ENCODE results near the gene TTC7B.

DNA sequence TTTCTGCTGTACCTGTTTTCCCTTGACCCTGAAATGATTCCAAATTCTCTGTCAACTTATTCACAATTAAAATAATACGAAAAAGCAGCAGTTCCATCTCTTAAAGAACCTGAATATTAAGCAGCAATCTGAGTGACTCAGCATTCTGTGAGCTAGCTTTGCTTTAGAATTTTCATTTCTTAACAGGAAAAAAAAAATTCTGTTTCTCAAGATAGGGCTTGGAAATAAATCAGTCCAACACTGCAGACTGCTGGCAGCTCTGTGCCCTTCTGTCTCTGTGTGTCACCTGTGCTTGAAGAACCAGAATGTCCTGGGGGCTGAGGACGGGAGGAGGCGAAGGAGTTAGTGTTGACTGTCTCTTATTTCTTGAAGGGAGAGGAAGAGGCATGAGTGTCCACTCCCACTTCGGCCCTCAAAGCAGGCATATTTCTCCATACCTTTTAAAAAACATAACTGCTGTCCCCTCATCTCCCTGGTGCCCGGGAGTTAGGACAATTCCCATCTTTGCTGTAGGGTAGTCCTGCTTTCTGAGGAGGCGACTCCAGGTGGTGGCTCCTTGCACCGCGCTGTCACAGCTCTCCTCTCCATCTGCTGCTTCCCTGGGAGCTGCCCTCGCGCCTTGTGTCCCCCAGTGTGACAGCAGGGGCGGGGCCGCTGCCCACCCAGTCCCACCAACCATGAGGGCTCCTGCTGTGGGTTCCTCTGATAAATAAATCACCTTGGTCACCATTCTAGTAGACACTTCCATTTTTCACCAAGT, 216.3 kb downstream of the TTC7B start:
- TF ChIP-seq, protein P1, sequence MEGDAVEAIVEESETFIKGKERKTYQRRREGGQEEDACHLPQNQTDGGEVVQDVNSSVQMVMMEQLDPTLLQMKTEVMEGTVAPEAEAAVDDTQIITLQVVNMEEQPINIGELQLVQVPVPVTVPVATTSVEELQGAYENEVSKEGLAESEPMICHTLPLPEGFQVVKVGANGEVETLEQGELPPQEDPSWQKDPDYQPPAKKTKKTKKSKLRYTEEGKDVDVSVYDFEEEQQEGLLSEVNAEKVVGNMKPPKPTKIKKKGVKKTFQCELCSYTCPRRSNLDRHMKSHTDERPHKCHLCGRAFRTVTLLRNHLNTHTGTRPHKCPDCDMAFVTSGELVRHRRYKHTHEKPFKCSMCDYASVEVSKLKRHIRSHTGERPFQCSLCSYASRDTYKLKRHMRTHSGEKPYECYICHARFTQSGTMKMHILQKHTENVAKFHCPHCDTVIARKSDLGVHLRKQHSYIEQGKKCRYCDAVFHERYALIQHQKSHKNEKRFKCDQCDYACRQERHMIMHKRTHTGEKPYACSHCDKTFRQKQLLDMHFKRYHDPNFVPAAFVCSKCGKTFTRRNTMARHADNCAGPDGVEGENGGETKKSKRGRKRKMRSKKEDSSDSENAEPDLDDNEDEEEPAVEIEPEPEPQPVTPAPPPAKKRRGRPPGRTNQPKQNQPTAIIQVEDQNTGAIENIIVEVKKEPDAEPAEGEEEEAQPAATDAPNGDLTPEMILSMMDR (IDR thresholded peaks at IDR 0.05; ENCODE audit: insufficient read depth, low read length, poor library complexity, severe bottlenecking) = no peak
- TF ChIP-seq EZH2phosphoT487 (conservative IDR thresholded peaks at IDR 0.05; ENCODE audit: low read length) = no peak

Data from SU-DHL-6 (cell line).